HL-60 (cell line): ENCODE results near the gene DOCK1.

Experiments
- DNase-seq, 2 experiments: peaks; one replicate each; pipeline ENCODE4 v3.0.0-alpha.2; 2010 to 2020; ENCODE audit warnings: low read depth in 1 of 2, low spot score in 1 of 2
- H3K27ac ChIP-seq: fragments of 250-450 bp; sonication (Bioruptor Pico); replicated peaks from 2 replicates; pipeline ENCODE4 v1.5.1; 2020; ENCODE audit warnings: mild to moderate bottlenecking, moderate library complexity
- H3K27me3 ChIP-seq: fragments of 250-450 bp; sonication (Bioruptor Pico); 2 replicates; pipeline ENCODE4 v1.5.1; 2021; ENCODE audit warnings: mild to moderate bottlenecking, moderate library complexity; ENCODE audit not compliant: insufficient read depth, poor library complexity, severe bottlenecking
- H3K4me3 ChIP-seq: replicated peaks from 2 replicates; pipeline ENCODE4 v1.5.1; 2011; ENCODE audit warnings: mild to moderate bottlenecking, control low read depth, low read length; ENCODE audit not compliant: insufficient read depth
- CTCF ChIP-seq: IDR thresholded peaks from one replicate; pipeline ENCODE4 v1.5.1; 2011; ENCODE audit warnings: low read length, control low read depth, inconsistent platforms; ENCODE audit not compliant: insufficient read depth
- GABPA ChIP-seq: IDR thresholded peaks from 2 replicates; pipeline ENCODE4 v1.6.1; 2012; ENCODE audit warnings: low read depth
- POLR2AphosphoS5 ChIP-seq: IDR thresholded peaks from 2 replicates; pipeline ENCODE4 v1.6.1; 2012; ENCODE audit warnings: low read depth
- REST ChIP-seq: IDR thresholded peaks from 2 replicates; pipeline ENCODE4 v1.6.1; 2012; ENCODE audit warnings: low read depth; ENCODE audit not compliant: insufficient replicate concordance
- SPI1 ChIP-seq: IDR thresholded peaks from 2 replicates; pipeline ENCODE4 v1.6.1; 2012; ENCODE audit warnings: low read depth, mild to moderate bottlenecking, borderline replicate concordance

The DOCK1 gene

GRCh38 chr10:127283576-127283975, 378.3 kb downstream of the DOCK1 start:
- no peak for TF ChIP-seq GABPA
- TF ChIP-seq POLR2AphosphoS5: no peak
- no peak for TF ChIP-seq SPI1
- TF ChIP-seq CTCF: no peak
- TF ChIP-seq REST: no peak
- no peak for DNase-seq
- Histone ChIP-seq H3K27ac (no peak overlapping the region), H3K4me3 (no peak overlapping the region), H3K27me3 (no peaks in the 10 kb centered on the region)

GRCh38 chr10:127290850-127291249, 385.6 kb downstream of the DOCK1 start:
- no peak overlapping the region for H3K4me3 ChIP-seq
- DNase-seq: no peak
- no peak overlapping the region for H3K27ac ChIP-seq
- TF ChIP-seq SPI1: no peak
- TF ChIP-seq REST: no peak
- TF ChIP-seq CTCF: no peak
- TF ChIP-seq POLR2AphosphoS5: no peak
- TF ChIP-seq GABPA: no peak
- H3K27me3 ChIP-seq: no peaks in the 10 kb centered on the region

GRCh38 chr10:127291329-127291728, 386.1 kb downstream of the DOCK1 start:
- Histone ChIP-seq H3K27ac (no peak overlapping the region), H3K27me3 (no peaks in the 10 kb centered on the region), H3K4me3 (no peak overlapping the region)
- DNase-seq: no peak
- no peak for TF ChIP-seq REST
- TF ChIP-seq GABPA: no peak
- no peak for TF ChIP-seq POLR2AphosphoS5
- TF ChIP-seq CTCF: no peak
- TF ChIP-seq SPI1: no peak
